GM13977 (cell line): ENCODE data around the gene POFUT2.

ENCODE experiments used
- DNase-seq: peaks from one replicate; pipeline ENCODE4 v3.0.0; 2012; ENCODE audit warnings: low spot score
- in situ Hi-C: fragments of 300-500 bp; cut with MboI; formaldehyde crosslinking; loops from one replicate; pipeline ENCODE4 v1.12.0; 2022; ENCODE audit warnings: low sequenced_read_pairs, low pct_unique_long_range_greater_than_20kb, mixed read lengths, inconsistent platforms; ENCODE audit not compliant: unreplicated experiment
- TF ChIP-seq, protein P1 (sequence below): IDR thresholded peaks from 2 replicates; pipeline ENCODE4 v1.5.1; 2012; ENCODE audit warnings: mild to moderate bottlenecking, control low read depth; ENCODE audit not compliant: insufficient read depth; ENCODE audit errors: extremely low read depth, missing control alignments

POFUT2 gene

DNA sequence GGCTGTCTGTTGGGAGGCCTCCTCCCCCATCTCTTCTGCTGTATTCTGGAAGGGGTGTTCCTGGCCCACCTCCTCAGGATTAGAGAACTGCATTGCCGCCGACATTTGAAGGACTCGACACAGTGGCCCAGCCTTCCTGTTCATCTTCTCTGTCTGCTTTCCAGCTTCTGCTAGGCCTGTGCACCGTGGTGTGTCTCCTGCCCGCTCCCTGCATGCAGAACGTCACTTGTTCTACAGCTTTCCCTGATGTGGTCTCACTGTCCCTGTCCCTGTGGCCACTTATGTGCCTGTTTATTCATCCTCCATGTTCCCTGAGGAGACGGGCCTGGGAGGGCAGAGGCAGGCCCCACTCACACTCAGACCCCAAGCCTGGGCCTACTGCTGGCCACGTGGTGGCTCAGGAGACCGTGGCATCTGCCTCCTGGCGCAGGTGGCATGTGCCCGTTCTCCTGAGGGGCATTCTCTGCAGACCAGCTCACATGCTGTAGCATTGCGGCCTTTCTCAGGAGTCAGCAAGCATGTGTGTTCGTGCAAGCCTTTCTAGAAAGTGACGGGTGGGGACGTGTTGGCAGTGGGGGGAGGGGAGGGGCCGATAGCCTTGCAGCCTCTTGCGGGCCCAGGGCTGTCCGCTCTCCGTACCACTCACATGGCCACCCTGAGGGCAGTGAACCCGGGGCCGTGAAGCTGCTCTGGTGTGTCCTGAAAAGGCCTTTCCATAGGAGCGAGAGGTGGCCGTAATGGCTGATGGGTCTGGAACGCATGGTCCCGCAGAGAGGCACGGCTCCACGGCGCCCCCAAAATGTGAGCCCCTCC is 35.9 kb downstream of the POFUT2 start:
- DNase-seq, result no peak
- in situ Hi-C loops, result no loop called here
- TF ChIP-seq, protein P1, sequence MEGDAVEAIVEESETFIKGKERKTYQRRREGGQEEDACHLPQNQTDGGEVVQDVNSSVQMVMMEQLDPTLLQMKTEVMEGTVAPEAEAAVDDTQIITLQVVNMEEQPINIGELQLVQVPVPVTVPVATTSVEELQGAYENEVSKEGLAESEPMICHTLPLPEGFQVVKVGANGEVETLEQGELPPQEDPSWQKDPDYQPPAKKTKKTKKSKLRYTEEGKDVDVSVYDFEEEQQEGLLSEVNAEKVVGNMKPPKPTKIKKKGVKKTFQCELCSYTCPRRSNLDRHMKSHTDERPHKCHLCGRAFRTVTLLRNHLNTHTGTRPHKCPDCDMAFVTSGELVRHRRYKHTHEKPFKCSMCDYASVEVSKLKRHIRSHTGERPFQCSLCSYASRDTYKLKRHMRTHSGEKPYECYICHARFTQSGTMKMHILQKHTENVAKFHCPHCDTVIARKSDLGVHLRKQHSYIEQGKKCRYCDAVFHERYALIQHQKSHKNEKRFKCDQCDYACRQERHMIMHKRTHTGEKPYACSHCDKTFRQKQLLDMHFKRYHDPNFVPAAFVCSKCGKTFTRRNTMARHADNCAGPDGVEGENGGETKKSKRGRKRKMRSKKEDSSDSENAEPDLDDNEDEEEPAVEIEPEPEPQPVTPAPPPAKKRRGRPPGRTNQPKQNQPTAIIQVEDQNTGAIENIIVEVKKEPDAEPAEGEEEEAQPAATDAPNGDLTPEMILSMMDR, result no peak

DNA sequence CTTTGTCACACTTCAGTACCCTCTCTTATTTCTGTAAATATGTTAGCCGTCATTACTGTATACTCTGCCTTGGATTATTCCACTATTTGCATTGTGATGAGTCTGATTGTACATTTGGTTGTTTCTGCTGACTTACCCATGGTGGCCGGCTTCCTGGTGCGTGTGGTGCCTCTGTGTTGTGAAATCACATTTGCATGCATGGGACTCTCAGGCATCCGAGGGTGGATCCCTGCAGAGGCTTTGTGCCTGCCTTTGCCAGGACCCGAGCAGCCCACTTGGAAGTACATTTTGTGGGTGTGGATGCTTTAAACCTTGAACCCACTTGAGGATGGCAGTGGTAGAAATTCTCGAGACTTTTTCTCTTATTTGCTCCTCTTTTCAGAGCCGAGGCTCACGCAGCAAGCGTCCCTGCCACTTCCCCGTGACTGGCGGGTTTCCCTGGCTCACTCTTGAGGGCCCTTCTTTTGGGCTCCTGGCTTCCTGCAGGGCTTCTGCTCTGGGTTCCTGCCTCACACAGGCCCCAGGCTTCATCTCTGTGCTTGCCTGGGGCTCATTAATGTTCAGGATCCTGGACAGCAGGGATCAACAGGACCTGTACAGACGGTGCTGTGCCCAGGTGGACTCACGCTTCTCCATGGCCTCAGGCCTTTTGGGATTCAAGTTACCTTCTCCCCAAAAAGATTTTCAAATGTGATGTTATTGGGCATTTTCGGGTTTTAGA is 36.6 kb downstream of the POFUT2 start:
- TF ChIP-seq, protein P1, result no peak
- DNase-seq, result no peak
- in situ Hi-C loops, result no loop called here

DNA sequence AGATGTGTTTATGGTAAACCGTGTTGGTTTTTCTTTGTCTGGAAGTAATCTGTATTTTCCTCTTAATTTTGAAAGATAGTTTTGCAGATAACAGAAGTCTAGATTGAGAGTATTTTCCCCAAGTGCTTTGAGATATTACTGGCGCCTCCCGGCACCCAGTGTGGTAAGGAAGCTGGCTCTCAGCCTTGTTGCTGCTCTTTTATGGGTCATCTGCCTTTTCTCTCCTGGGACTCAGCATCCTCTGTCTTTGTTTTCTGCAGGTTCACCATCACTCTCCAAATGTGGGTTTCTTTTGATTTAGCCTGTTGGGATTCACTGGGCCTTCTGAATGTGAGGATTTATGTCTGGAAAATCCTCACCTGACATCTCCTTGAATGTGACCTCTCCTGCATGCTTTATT is 37.4 kb downstream of the POFUT2 start:
- TF ChIP-seq, protein P1, result no peak
- DNase-seq, result no peak
- in situ Hi-C loops, result no loop called here

DNA sequence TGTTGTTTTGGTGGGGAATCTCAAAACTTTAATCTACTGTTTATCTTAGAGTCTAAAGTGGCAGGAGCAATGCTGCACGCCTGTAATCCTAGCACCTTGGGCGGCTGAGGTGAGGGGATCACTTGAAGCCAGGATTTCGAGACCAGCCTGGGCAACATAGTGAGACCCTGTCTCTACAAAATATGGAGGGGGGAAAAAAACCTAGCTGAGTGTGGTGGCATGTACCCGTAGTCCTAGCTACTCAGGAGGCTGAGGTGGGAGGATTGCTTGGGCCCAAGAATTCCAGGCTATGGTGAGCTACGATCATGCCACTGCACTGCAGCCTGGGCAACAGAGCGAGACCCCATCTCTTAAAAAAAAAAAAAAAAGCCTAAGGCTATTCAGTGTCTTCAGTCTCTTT is 38.1 kb downstream of the POFUT2 start:
- in situ Hi-C loops, result no loop called here
- TF ChIP-seq, protein P1, result no peak
- DNase-seq, result no peak

DNA sequence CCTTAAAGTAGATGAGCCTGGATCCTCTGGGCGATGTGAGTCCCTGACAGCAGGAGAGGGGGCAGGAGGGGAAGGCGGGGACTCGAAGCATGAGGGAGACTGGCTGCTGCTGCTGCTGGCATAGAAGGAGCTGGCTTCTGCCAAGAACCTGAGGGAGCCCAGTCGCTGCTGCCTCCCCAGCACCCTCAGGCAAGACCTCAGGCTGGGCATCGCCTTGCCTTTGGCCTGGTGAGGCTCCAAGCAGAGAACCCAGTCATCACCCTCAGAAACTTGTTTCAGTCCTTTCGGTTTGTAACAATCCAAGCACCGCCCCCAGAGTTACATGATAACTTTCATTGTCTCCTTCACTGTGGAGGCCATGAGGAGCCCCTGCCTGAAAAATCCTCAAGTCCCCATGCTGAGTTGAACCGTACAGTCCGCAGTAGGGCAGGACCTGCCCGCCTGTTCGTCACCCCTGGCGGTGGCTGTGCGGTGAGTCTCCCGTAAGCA is 38.8 kb downstream of the POFUT2 start:
- in situ Hi-C loops, result no loop called here
- TF ChIP-seq, protein P1, result no peak
- no peak for DNase-seq

DNA sequence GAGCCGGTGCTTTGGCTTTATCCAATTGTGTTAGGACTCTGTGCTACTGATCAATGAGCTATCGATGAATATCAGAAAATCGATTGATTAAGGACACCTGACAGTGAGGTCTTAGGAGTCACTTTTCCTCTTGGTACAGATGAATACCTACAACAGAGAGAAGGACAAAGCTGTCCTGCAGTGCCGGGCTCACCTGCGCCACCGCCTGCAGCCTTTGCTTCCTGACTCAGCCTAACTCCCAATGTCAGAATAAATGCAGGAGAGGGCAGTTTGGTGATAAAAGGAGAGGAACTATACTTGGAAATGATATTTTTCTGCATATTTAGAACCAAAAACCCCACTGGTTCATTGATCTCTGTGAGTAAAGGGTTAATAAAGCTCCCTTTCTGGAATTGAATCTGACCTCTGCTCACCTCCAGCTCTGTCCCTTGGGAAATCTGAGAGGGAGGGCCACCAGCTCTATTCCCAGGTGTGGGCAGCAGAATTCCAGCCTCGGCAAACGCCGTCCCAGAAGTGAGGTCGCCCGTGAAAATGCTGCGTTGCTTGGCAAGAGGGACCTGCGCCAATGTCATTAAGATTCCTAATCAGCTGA is 39.3 kb downstream of the POFUT2 start:
- TF ChIP-seq, protein P1, result no peak
- DNase-seq, result no peak
- in situ Hi-C loops, result no loop called here
